Neural progenitor cell (in vitro differentiated cells): ENCODE data around the gene CD276.

Source experiments
- CTCF ChIP-seq: fragments of 200-600 bp; sonication (generic); IDR thresholded peaks from 2 replicates; pipeline ENCODE4 v1.5.1; 2017; ENCODE audit warnings: antibody characterized with exemption, mild to moderate bottlenecking
- EZH2 ChIP-seq: fragments of 200-600 bp; sonication (generic); IDR thresholded peaks from 2 replicates; pipeline ENCODE4 v1.6.1; 2017; ENCODE audit warnings: antibody characterized with exemption, mild to moderate bottlenecking, moderate library complexity
- EZH2phosphoT487 ChIP-seq: fragments of 200-600 bp; sonication (generic); IDR thresholded peaks from 2 replicates; pipeline ENCODE4 v1.6.1; 2017; ENCODE audit warnings: antibody characterized with exemption

GRCh38 chr15:73709241-73709640, 25.1 kb downstream of the CD276 start:
- TF ChIP-seq CTCF (no peak), EZH2 (no peak), EZH2phosphoT487 (no peak)
